K562 (cell line): Measurements from ENCODE around the gene CSNK1A1L. TPM values are rescaled to one million over a fixed set of nuclear protein-coding genes. Genes with fewer than 3 reads are reported as not detected.

Source experiments
- ATAC-seq: fragments of 200-7000 bp; cut with Tn5 transposase; 3 replicates; pipeline ENCODE4 v1.9.1; 2020; ENCODE audit warnings: moderate library complexity
- BruUV-seq: library from RNA; stranded (reverse); fragments of 400-500 nt; replicated peaks from 2 replicates; lab custom pipeline; 2021; lab: Mats Ljungman, UMichigan
- CTCF ChIA-PET: fragments of 300-600 bp; formaldehyde crosslinking; extraction: SDS; loops from one replicate; lab custom pipeline; 2021; ENCODE audit warnings: low intra/inter-chr PET ratio; lab: Yijun Ruan, JAX
- POLR2A ChIA-PET: fragments of 300-600, 350-650 bp; sonication (Branson Sonifier 250); formaldehyde crosslinking; extraction: SDS; loops from one replicate; lab custom pipeline; 2021; ENCODE audit warnings: antibody characterized with exemption, inconsistent platforms; lab: Yijun Ruan, JAX
- DNase-seq, 4 experiments: peaks; one replicate each; pipeline versions ENCODE4 v3.0.0 to v3.0.0-alpha.2; 2011 to 2018; ENCODE audit warnings: low spot score in 3 of 4, mixed read lengths in 3 of 4; ENCODE audit errors: extremely low read depth in 1 of 4
- FAIRE-seq: peaks from 2 replicates; lab custom pipeline; 2011; peaks lifted over from hg19 to GRCh38; lab: Jason Lieb, UNC
- H2AFZ ChIP-seq: 2 replicates; pipeline ENCODE4 v1.6.0; 2011; ENCODE audit warnings: low read depth, low read length, control low read depth, inconsistent platforms
- H3K27ac ChIP-seq: fragments of 200-600 bp; 3 replicates; pipeline ENCODE4 v1.8.0; 2011; ENCODE audit warnings: low read depth, mild to moderate bottlenecking, control low read depth, inconsistent platforms, low read length, moderate library complexity, mixed read lengths; ENCODE audit errors: extremely low read depth
- H3K27me3 ChIP-seq, 2 experiments: fragments of 300-600 bp in 1 of 2; 2 replicates in 1 of 2; 3 replicates in 1 of 2; pipeline versions ENCODE4 v1.6.0 to v1.8.0; 2011; ENCODE audit warnings: inconsistent platforms in 2 of 2, low read length in 2 of 2, mild to moderate bottlenecking in 1 of 2, mixed read lengths in 1 of 2, moderate library complexity in 1 of 2; ENCODE audit not compliant: control insufficient read depth in 2 of 2, insufficient read depth in 2 of 2
- H3K36me3 ChIP-seq: fragments of 300-600 bp; 3 replicates; pipeline ENCODE4 v1.8.0; 2011; ENCODE audit warnings: mild to moderate bottlenecking, low read length, inconsistent platforms; ENCODE audit not compliant: control insufficient read depth, insufficient read depth
- H3K4me1 ChIP-seq, 2 experiments: fragments of 200-600 bp in 1 of 2; replicated peaks in 1 of 2; 2 replicates in 1 of 2; 3 replicates in 1 of 2; pipeline versions ENCODE4 v1.5.1 to v1.8.0; 2011; ENCODE audit warnings: inconsistent platforms in 2 of 2, low read length in 2 of 2, mild to moderate bottlenecking in 1 of 2, mixed read lengths in 1 of 2, moderate library complexity in 1 of 2; ENCODE audit not compliant: control insufficient read depth in 2 of 2, insufficient read depth in 2 of 2
- H3K4me2 ChIP-seq: 2 replicates; pipeline ENCODE4 v1.6.1; 2011; ENCODE audit warnings: low read length, control low read depth, inconsistent platforms, mixed read lengths; ENCODE audit not compliant: insufficient read depth
- H3K4me3 ChIP-seq: fragments of 200-600 bp; sonication (generic), shearing (Covaris generic); 2 replicates; pipeline ENCODE4 v1.5.1; 2016; ENCODE audit warnings: control low read depth, inconsistent platforms
- H3K79me2 ChIP-seq: fragments of 200-600 bp; 3 replicates; pipeline ENCODE4 v1.8.0; 2011; ENCODE audit warnings: low read length, inconsistent platforms; ENCODE audit not compliant: control insufficient read depth, insufficient read depth
- H3K9ac ChIP-seq, 2 experiments: 2 replicates each; pipeline versions ENCODE4 v1.6.0 to v1.6.1; 2011; ENCODE audit warnings: low read depth in 2 of 2, low read length in 2 of 2, control low read depth in 1 of 2, inconsistent platforms in 1 of 2, mild to moderate bottlenecking in 1 of 2, mixed read lengths in 1 of 2; ENCODE audit not compliant: insufficient read depth in 1 of 2
- H3K9me1 ChIP-seq: one replicate; pipeline ENCODE4 v1.6.0; 2011; ENCODE audit warnings: inconsistent platforms, mild to moderate bottlenecking, low read length, moderate library complexity; ENCODE audit not compliant: control insufficient read depth, insufficient read depth
- H3K9me3 ChIP-seq: replicated peaks from 2 replicates; pipeline ENCODE4 v1.5.1; 2011; ENCODE audit warnings: low read depth, low read length, inconsistent platforms; ENCODE audit not compliant: control insufficient read depth, insufficient read depth
- H4K20me1 ChIP-seq: replicated peaks from 2 replicates; pipeline ENCODE4 v1.6.1; 2011; ENCODE audit warnings: low read length, inconsistent platforms, mixed read lengths; ENCODE audit not compliant: control insufficient read depth, insufficient read depth
- ATF3 ChIP-seq, 2 experiments: fragments of 450-650 bp in 1 of 2; sonication (generic) in 1 of 2; formaldehyde crosslinking in 1 of 2; IDR thresholded peaks in 1 of 2; conservative IDR thresholded peaks in 1 of 2; 2 replicates each; pipeline versions ENCODE4 v1.6.1 to v1.8.1; 2016 to 2023; ENCODE audit warnings: mild to moderate bottlenecking in 2 of 2, moderate library complexity in 2 of 2, inconsistent platforms in 1 of 2, missing genetic modification reagents in 1 of 2
- BRCA1 ChIP-seq, 2 experiments: fragments of 450-650 bp in 1 of 2; sonication (generic) in 1 of 2; formaldehyde crosslinking in 1 of 2; IDR thresholded peaks; 2 replicates each; pipeline versions ENCODE4 v1.5.0 to v1.6.1; 2017 to 2020; ENCODE audit warnings: mild to moderate bottlenecking in 1 of 2, missing genetic modification reagents in 1 of 2
- CHD4 ChIP-seq: fragments of 200-600 bp; sonication (generic); IDR thresholded peaks from 3 replicates; pipeline ENCODE4 v1.6.1; 2012; ENCODE audit warnings: low read depth, mild to moderate bottlenecking, mixed read lengths, low read length, inconsistent platforms; ENCODE audit not compliant: insufficient read depth, insufficient replicate concordance, poor library complexity, severe bottlenecking
- JUNB ChIP-seq: fragments of 450-650 bp; formaldehyde crosslinking; conservative IDR thresholded peaks from 2 replicates; pipeline ENCODE4 v1.4.0; 2020; ENCODE audit warnings: mild to moderate bottlenecking
- KDM1A ChIP-seq, 2 experiments: fragments of 450-650 bp; IDR thresholded peaks; 2 replicates each; pipeline ENCODE4 v1.6.1; 2016; ENCODE audit warnings: mild to moderate bottlenecking in 2 of 2
- KHSRP ChIP-seq: fragments of 450-650 bp; IDR thresholded peaks from 2 replicates; pipeline ENCODE4 v1.6.1; 2017
- MCM2 ChIP-seq: fragments of 450-650 bp; IDR thresholded peaks from 2 replicates; pipeline ENCODE4 v1.6.1; 2017; ENCODE audit warnings: low read depth, mild to moderate bottlenecking
- SMAD4 ChIP-seq: fragments of 250-450 bp; sonication (Bioruptor Pico); conservative IDR thresholded peaks from 2 replicates; pipeline ENCODE4 v1.8.0; 2021; ENCODE audit warnings: inconsistent platforms, mild to moderate bottlenecking, moderate library complexity
- SNIP1 ChIP-seq: fragments of 450-650 bp; IDR thresholded peaks from 2 replicates; pipeline ENCODE4 v1.7.1; 2017; ENCODE audit warnings: low read depth, mild to moderate bottlenecking
- SPI1 ChIP-seq: IDR thresholded peaks from 2 replicates; pipeline ENCODE4 v1.6.1; 2011; ENCODE audit warnings: low read depth, low read length, control low read depth, borderline replicate concordance
- TFE3 ChIP-seq: fragments of 450-650 bp; formaldehyde crosslinking; IDR thresholded peaks from 2 replicates; pipeline ENCODE4 v1.4.0; 2020; ENCODE audit warnings: mild to moderate bottlenecking, mixed read lengths
- ZFPM2 ChIP-seq: fragments of 250-450 bp; sonication (Bioruptor Pico); IDR thresholded peaks from 2 replicates; pipeline ENCODE4 v1.5.1; 2022; ENCODE audit warnings: mild to moderate bottlenecking
- ZNF197 ChIP-seq: fragments of 200-800 bp; sonication (Bioruptor generic); IDR thresholded peaks from 2 replicates; pipeline ENCODE4 v1.6.1; 2016; ENCODE audit warnings: low read depth, missing genetic modification characterization, missing compliant biosample characterization
- ZNF561 ChIP-seq: fragments of 450-650 bp; formaldehyde crosslinking; conservative IDR thresholded peaks from 2 replicates; pipeline ENCODE4 v1.4.0; 2020; ENCODE audit warnings: mild to moderate bottlenecking, moderate library complexity
- ZNF583 ChIP-seq: fragments of 250-450 bp; sonication (Bioruptor Pico); IDR thresholded peaks from 2 replicates; pipeline ENCODE4 v1.4.0; 2020
- ZNF589 ChIP-seq: fragments of 200-800 bp; sonication (Bioruptor generic); IDR thresholded peaks from 2 replicates; pipeline ENCODE4 v1.6.1; 2016; ENCODE audit warnings: low read depth, missing genetic modification characterization, missing compliant biosample characterization
- WGBS: fragments of 100-300 bp; shearing (Covaris generic); methylation state at CpG from one replicate; pipeline ENCODE4 v1.1.6; 2016; ENCODE audit warnings: low coverage, mixed read lengths; ENCODE audit not compliant: insufficient coverage; ENCODE audit errors: missing lambda C conversion rate; 5-methylcytosine and 5-hydroxymethylcytosine counted together
- in situ Hi-C: fragments of 300-500 bp; cut with MboI; formaldehyde crosslinking; loops from 4 replicates; pipeline ENCODE4 v1.15.0; 2018; ENCODE audit warnings: inconsistent platforms, mixed read lengths
- intact Hi-C: fragments of 100-400 bp; cut with micrococcal nuclease; formaldehyde crosslinking; loops from 2 replicates; pipeline ENCODE4 v1.14.2; 2022
- polyA plus RNA-seq, 8 experiments: library from polyadenylated mRNA; depleted of rRNA in 4 of 8; stranded (reverse) in 5 of 8; unstranded in 3 of 8; fragments of >200 nt; fragmentation: Nextera tagmentation in 2 of 8; fragmentation: Illumina TruSeq in 1 of 8; extraction: Ambion mirVana in 2 of 8; extraction: Trizol in 1 of 8; gene quantifications; 2 replicates each; pipeline versions ENCODE4 v1.2.1 to v1.2.3, GENCODE V29; 2011 to 2014; ENCODE audit warnings: inconsistent platforms in 1 of 8, missing spikeins in 1 of 8
- total RNA-seq, 7 experiments: library from RNA; depleted of rRNA in 6 of 7; stranded (reverse); fragments of >200 nt in 6 of 7; fragmentation: Illumina TruSeq in 2 of 7; extraction: Trizol in 2 of 7; gene quantifications; 2 replicates each; pipeline versions ENCODE4 v1.2.1 to v1.2.3, GENCODE V29; 2011 to 2021; ENCODE audit warnings: low replicate concordance in 1 of 7
- TF ChIP-seq, protein P1 (sequence below): fragments of 250-450 bp; sonication (Bioruptor Pico); IDR thresholded peaks from 2 replicates; pipeline ENCODE4 v1.9.0; 2021; ENCODE audit warnings: mild to moderate bottlenecking
- TF ChIP-seq, protein P2 (sequence below): sonication (generic); formaldehyde crosslinking; IDR thresholded peaks from 2 replicates; pipeline ENCODE4 v1.9.0; 2022; ENCODE audit warnings: mild to moderate bottlenecking, missing genetic modification reagents

CSNK1A1L gene
- total and polyA plus RNA-seq, 9 of the 15 experiments (the other 6 are each of a cell fraction or from before 2014, with no cell fraction given), result not detected

- intact Hi-C loops, result no loop called here
- TF ChIP-seq ZFPM2 (CRISPR knock-in tag) (no peak), ZNF197 (CRISPR knock-in tag) (no peak), KDM1A (IDR thresholded peaks at IDR 0.05) (no peak), SNIP1 (no peak), ATF3 (IDR thresholded peaks at IDR 0.05) (no peak), ATF3 (CRISPR knock-in tag; conservative IDR thresholded peaks at IDR 0.05) (no peak), TFE3 (no peak), SPI1 (no peak), ZNF583 (CRISPR knock-in tag) (no peak), CHD4 (no peak), MCM2 (no peak), ZNF561 (CRISPR knock-in tag) (no peak), KHSRP (no peak), ZNF589 (no peak), BRCA1 (IDR thresholded peaks at IDR 0.05) (no peak), BRCA1 (CRISPR knock-in tag; IDR thresholded peaks at IDR 0.05) (no peak), SMAD4 (CRISPR knock-in tag) (no peak), JUNB (CRISPR knock-in tag) (no peak)
- TF ChIP-seq, protein P1, sequence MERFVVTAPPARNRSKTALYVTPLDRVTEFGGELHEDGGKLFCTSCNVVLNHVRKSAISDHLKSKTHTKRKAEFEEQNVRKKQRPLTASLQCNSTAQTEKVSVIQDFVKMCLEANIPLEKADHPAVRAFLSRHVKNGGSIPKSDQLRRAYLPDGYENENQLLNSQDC (CRISPR knock-in tag), result no peak
- TF ChIP-seq, protein P2, sequence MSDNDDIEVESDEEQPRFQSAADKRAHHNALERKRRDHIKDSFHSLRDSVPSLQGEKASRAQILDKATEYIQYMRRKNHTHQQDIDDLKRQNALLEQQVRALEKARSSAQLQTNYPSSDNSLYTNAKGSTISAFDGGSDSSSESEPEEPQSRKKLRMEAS (CRISPR knock-in tag), result no peak
These were observed 11.4 kb downstream of the CSNK1A1L start for GRCh38 chr13:37094099-37094498.

More at GRCh38 chr13:37094099-37094498, 11.4 kb downstream of the CSNK1A1L start:
- H3K4me3 ChIP-seq, result no peak overlapping the region
- H2AFZ ChIP-seq, result no peak overlapping the region
- H3K27ac ChIP-seq, result no peak overlapping the region
- no peaks in the 10 kb centered on the region for H3K9me3 ChIP-seq
- ChIA-PET CTCF (no interaction called here), POLR2A (no interaction called here)
- H3K79me2 ChIP-seq, result no peaks in the 10 kb centered on the region
- FAIRE-seq (no peak), ATAC-seq (no peak), DNase-seq (no peak)
- H3K9me1 ChIP-seq, result no peaks in the 10 kb centered on the region
- no peaks in the 10 kb centered on the region; a peak in 1 of 5 replicates for H3K27me3 ChIP-seq
- WGBS, result 0% methylated on average over 3 of the region's 3 CpGs
- H3K9ac ChIP-seq, result no peak overlapping the region
- in situ Hi-C loops, result loop anchor here (25.0 kb wide), 1 partner anchor 1793 kb away; no protein-coding TSS in a partner anchor
- H4K20me1 ChIP-seq, result no peaks in the 10 kb centered on the region
- BruUV-seq, result no TSS peak
- H3K4me2 ChIP-seq, result no peak overlapping the region
- no peaks in the 10 kb centered on the region for H3K36me3 ChIP-seq
- no peaks in the 10 kb centered on the region for H3K4me1 ChIP-seq
